M059J (cell line): ENCODE measurements around the gene LAT. TPM values are rescaled to one million over a fixed set of nuclear protein-coding genes. Genes with fewer than 3 reads are reported as not detected.

ENCODE experiments used
- total RNA-seq: library from RNA; depleted of rRNA; stranded (reverse); fragments of >200 nt; shearing (Covaris generic); gene quantifications from 2 replicates; pipeline ENCODE4 v1.2.3, GENCODE V29; 2014; rRNA removed

Gene LAT
- total RNA-seq, 1 experiment from 2014 or later: 1.2 TPM

Other genes with a start within 250 kb of the LAT start
- gene NPIPB9, start 233.3 kb upstream of the LAT start, total RNA-seq: not detected in 2 replicates
- gene ATXN2L, start 162.1 kb upstream of the LAT start, total RNA-seq: 30.2 and 43.6 TPM in 2 replicates
- 121 and 131 TPM in 2 replicates for gene TUFM, start 138.7 kb upstream of the LAT start, total RNA-seq
- 9.9 and 16.2 TPM in 2 replicates for gene SH2B1, start 121.2 kb upstream of the LAT start, total RNA-seq
- not detected in 2 replicates for gene ATP2A1, start 106.6 kb upstream of the LAT start, total RNA-seq
- 14.7 and 38.1 TPM in 2 replicates for gene RABEP2, start 59.8 kb upstream of the LAT start, total RNA-seq
- gene CD19, start 53.1 kb upstream of the LAT start, total RNA-seq: not detected in 2 replicates
- gene NFATC2IP, start 34.1 kb upstream of the LAT start, total RNA-seq: 22.2 and 23.7 TPM in 2 replicates
- 28.8 and 48.7 TPM in 2 replicates for gene SPNS1, start 10.3 kb upstream of the LAT start, total RNA-seq